Loucy (cell line): ENCODE results near the gene APOC3.

Source experiments
- CTCF ChIP-seq: fragments of 200-600 bp; sonication (generic); conservative IDR thresholded peaks from 2 replicates; pipeline ENCODE4 v1.5.1; 2014; ENCODE audit warnings: mild to moderate bottlenecking, antibody characterized with exemption, low read length
- EZH2phosphoT487 ChIP-seq: fragments of 200-600 bp; IDR thresholded peaks from 2 replicates; pipeline ENCODE4 v1.6.1; 2018; ENCODE audit warnings: antibody characterized with exemption, mild to moderate bottlenecking, moderate library complexity, borderline replicate concordance

GRCh38 chr11:116842117-116842516, 12.4 kb downstream of the APOC3 start:
- TF ChIP-seq CTCF (no peak), EZH2phosphoT487 (no peak)
